HG03159 (cell line): ENCODE results near the gene ACP6.
"Not testable (repeated sequence)": the region's sequence is repeated elsewhere in the genome, so short reads cannot be mapped to it uniquely, and the experiment has no call there.

Experiments
- ATAC-seq: cut with Tn5 transposase; IDR thresholded peaks from one replicate; pipeline ENCODE4 v1.9.1; 2021; ENCODE audit warnings: mild to moderate bottlenecking, moderate library complexity; ENCODE audit not compliant: unreplicated experiment

Gene ACP6

GRCh38 chr1:147670319-147671001 lies at the start of gene ACP6:
Gene ACP6 (minus strand): TSS chr1:147670524. CDS start chr1:147670048, 476 bp downstream.
- ATAC-seq: peak; percentile 95

DNA sequence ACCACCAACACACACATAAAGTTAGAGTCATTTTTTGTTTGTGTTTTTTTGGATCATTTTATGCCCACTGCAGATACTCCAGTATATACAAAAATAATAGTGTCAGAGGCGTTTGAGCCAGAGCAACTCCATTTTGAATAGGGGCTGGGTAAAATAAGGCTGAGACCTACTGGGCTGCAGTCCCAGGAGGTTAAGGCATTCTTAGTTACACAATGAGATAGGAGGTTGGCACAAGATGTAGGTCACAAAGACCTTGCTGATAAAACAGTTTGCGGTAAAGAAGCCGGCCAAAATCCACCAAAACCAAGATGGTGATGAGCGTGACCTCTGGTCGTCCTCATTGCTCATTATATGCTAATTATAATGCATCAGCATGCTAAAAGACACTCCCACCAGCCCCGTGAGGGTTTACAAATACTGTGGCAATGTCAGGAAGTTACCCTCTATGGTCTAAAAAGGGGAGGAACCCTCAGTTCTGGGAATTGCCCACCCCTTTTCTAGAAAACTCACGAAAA lies 49.4 kb upstream of the ACP6 start:
- no peak for ATAC-seq

DNA sequence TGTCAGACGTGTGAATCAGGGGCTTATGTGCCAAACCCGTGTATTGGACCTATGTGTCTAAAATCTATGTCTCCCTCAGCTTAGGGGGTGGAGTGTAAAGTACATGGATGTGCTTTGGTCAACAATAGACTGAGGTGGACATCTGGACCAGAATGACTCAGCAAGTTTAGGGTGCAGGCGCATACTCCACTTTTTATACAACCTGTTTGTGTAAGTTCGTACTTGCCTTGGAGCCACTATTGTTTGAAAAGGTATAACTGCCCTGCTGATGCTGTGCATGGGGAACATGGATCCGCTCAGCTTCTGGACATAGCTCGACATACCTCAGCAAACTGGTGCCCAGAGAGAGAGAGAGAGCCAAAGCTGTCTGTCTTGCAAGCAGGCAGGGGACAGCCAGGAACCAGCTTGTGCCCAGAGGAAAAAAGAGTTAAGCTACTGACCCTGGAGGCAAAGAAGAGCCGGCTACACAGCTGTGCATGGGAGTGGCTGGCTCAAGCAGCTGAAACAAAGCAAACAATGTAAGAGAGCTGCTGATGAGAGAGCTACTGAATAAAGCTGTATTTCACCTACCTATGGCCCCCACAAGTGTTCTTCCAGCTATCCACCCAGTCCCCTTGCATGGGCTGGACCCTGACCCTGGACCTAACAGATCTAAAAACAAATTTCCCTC lies 48.8 kb upstream of the ACP6 start:
- ATAC-seq: no peak

DNA sequence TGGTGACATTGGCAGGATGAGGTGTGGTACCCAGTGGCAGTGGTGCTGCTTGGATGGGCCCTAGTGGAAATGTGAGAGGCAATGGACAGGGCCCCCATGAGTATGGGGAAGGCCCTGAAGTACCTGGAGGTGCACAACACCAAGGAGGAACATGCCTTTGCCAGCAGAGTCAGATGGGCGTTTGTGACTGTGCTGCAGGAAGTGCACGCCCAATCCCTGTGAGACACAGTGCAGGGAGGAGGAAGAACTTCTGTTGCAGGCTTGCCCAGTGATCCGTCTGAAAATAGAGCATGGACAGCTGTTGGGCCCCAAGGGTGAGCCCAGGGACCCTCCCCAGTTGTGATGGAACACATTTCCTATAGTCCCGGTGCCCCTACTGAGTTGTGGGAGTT lies 47.4 kb upstream of the ACP6 start:
- ATAC-seq: no peak

GRCh38 chr1:147717051-147717705 lies 46.9 kb upstream of the ACP6 start:
- no peak for ATAC-seq

DNA sequence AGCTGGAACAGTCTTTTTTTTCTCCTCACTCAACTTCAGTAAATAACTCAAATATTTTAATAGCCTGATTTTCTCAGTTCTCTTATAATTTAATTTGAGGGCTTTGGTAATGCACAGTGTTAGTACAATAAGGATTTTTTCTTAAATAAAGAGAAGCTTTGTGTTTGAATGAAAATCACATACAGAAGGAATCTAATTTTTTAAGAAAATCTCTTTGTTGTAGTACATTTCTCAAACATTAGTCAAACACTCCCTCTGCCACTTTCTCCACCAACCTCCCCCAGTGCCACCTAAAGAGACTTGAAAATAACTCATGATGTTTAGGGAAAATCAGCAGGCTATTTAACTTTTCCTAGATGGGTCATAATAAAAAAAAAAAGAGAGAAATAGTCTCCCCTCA lies 42.3 kb upstream of the ACP6 start:
- no peak for ATAC-seq

DNA sequence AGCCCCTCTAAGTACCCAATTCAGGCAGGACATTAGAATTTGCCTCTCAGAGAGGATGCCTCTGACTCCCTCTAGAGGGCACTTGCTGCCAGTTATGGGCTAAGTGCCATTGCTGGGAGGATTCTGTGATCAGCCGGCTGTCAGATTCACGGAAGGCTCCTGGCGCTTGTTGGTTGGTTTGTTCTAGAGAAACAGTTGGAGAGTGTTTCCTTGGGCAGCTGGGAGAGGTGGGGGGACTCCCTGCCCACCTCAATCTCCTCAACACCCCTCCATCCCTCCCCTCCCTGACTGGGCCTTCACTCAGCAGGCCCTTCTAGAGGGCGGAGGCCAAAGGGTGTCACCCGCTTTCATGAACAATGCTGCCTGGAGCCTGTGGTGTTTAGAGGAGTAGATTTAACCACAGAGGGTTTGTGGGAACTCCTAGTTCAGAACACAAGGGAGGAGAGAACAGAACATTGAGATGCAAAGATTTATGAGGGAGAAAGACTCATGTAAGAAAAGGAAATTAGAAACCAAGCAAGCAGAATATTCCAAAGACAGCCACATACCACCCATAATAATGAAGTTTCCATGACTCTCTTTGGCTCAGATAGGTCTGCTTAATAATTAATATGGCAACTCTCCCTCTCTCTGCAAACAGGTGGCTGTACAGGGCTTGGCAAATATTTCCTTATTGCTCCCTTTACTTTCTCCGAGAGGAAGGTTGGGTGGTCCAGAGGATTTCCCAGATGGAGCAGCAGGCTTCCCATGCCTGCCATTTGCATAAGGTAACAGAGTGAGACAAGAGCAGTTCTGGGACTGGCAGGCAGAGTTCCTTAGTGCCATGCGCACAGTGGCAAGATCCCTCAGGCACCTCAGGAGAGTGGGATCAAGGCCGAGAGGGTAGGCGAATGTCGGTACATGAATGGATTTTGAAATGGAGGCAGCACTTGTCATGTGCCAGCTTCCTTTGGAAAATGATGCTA lies 30.0 kb upstream of the ACP6 start:
- ATAC-seq: no peak

DNA sequence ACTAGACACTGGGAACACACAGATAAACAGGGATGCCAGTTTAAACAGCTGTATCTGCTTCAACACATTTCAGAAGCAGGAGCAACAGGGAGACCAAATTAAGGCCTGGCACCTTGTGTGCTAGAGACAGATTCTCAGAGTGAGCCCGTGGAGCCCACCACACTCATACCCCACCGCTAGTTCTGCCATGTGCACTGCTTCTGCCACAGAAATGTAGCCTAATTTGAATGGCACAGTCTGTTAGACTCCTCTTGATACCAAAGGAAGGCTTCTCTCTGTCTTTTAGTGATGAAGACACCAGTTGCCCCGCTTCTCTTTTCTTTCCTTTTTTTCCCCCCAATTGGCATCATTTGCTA lies 29.3 kb upstream of the ACP6 start:
- ATAC-seq: no peak

DNA sequence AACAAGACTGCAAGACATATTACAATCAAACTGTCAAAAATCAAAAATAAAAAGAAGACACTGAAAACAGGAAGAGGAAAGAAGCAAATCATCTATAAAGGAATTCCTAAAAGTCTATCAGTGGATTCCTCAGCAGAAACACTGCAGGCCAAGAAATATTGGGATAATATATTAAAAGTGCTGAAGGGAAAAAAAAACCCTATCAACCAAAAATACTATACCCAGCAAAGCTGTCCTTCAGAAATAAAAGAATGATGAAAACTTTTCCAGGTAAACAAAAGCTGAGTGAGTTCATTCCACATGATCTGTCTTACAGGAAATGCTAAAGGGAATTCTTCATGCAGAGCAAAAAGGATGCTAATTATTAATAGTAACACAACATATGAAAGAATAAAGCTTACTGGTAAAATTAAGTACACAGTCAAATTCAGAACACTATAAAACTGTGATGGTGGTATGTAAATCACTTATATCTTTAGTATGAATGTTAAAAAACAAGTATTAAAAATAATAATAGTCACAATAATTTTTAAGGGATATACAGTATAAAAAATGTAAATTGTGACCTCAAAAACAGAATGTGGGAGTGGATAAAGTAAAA lies 12.9 kb upstream of the ACP6 start:
- no peak for ATAC-seq

GRCh38 chr1:147680608-147681235 lies 10.4 kb upstream of the ACP6 start:
- ATAC-seq: not testable (repeated sequence)

DNA sequence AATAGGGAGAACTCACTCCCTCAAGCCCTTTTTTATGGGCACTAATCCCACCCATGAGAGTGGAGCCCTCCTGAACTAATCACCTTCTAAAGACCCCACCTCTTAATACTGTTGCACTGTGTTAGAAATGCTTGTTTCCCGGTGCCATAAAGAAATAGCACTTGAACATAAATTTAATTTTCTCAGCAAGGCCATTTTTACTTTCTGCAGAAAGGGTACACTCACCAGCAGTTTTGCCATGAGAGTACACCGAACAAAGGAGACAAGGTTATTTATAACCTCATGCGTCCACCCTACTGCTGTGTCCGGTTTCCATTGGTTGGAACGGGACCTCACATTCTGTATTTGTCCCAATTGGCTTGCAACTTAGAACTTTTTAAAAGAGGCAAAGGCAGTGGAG lies 7.4 kb upstream of the ACP6 start:
- not testable (repeated sequence) for ATAC-seq

DNA sequence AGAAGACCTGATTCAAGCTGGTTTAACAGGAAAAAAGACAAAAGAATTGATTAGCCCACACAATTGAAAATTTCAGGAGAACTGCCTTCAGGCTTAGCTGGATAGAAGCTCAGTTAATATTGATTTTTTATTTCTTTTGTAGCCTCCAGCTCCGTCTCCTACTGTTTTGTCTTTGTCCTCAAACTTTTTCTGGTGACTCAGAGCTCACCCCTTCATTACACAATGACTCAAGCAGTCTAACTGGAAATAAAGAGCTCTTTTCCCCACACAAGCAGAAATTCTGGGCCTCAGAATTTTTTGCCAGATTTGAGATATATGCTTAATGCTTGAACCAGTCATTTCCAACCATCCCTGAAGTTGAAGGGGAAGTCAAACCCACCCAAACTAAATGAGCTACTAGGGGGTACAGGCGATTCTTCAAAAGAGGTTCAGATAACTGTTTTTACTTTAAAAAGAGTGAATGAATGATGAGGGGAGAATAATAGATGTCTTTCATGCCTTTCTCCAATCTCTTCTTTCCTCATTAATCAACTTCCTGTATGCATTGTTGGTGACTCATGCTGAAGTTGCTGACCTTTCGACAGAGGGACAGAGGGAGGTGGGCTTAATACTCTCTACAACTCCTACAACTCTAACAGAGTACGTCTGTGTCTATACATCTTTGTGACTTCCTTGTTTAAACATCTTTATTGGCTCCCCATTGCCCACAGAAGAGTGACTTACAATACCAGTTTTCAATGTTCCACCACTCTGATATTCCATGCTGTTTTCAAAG lies 6.2 kb upstream of the ACP6 start:
- ATAC-seq: no peak

DNA sequence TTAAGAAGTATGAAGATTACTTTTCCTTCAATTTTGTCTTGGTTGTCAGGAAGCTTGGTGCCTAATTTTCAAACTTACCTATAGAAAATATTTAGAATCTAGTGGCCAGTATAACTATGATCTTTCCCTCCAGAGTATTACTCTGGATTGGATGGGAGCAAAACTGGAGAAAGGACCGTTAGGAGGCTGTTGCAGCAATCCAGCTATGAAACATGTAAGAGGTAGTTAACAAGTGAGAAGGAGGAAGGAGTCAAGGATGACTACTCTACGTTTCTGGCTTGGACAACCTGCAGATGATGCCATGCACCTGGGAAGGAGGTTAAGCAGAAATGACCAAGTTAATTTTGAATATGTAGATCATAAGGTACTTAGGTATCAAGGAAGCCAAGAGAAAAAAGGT lies 3.5 kb upstream of the ACP6 start:
- no peak for ATAC-seq

GRCh38 chr1:147673406-147673805 lies 3.1 kb upstream of the ACP6 start:
- ATAC-seq: no peak

GRCh38 chr1:147669469-147670318 lies 630 bp downstream of the ACP6 start:
- peak; percentile 31 for ATAC-seq

DNA sequence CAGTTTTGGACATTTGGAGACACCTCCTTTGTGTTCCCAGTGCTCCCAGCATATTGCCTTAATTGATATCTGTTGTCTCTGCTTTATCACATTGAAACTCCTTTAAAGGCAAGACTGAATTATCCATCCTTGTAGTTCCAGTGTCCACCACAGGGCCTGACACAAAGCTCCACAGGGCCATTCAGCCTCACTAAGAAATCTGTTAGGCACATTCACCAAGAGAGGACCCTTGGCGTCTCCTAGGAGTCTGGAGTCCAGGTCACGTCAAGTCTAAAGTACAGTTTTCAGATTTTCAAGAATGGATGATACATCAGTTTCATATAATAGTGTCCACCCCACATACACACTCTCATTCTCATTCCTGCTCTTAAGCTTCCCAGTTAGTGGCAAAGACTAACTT lies 4.8 kb downstream of the ACP6 start:
- no peak for ATAC-seq

GRCh38 chr1:147664206-147664605 lies 6.1 kb downstream of the ACP6 start:
- ATAC-seq: no peak

DNA sequence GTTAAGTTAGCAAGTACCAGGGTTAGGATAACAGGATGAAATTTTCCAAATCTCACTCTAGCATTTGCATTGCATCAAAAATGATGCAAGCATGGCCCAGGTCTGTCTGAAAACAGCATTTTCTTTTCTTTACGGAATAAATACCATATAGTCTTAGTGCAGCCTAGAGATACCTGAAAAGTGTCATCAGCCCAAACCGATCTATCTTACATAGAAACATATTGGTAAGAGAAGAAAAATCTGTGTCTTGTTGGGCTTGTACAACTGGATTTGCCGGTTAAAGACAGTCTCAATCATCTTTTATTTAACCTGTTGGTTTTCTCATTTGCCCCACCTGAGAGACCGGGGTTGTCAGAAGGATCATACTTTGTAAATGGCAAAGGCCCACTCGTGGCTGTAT lies 15.8 kb downstream of the ACP6 start:
- no peak for ATAC-seq
